ENCODE measurements around the gene RUNX1.
A peak's percentile ranks its signal among the peaks of the same experiment; 100 is the strongest.

The RUNX1 gene

DNA sequence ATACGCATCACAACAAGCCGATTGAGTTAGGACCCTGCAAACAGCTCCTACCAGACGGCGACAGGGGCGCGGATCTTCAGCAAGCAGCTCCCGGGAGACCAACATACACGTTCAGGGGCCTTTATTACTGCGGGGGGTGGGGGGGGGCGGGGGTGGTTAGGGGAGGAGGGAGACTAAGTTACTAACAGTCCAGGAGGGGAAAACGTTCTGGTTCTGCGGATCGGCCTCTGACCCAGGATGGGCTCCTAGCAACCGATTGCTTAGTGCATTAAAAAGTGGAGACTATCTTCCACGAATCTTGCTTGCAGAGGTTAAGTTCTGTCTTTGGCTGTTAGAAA, 162.0 kb downstream of the RUNX1 start:
- Histone ChIP-seq H3K4me1 (ENCODE audit: control insufficient read depth, insufficient read depth, low read length, poor library complexity, severe bottlenecking) (peaks cover 17% of the 10 kb centered on the region), H3K27ac (ENCODE audit: low read depth, low read length, severe bottlenecking) (no peak overlapping the region), H3K36me3 (ENCODE audit: control insufficient read depth, insufficient read depth, low read length) (no peaks in the 10 kb centered on the region), H3K4me3 (ENCODE audit: extremely low read depth, insufficient read depth, low read length, poor library complexity, severe bottlenecking) (peak overlapping the region; percentile 69), H3K9me3 (ENCODE audit: control insufficient read depth, low read length) (no peaks in the 10 kb centered on the region)
- WGBS, 2 experiments (ENCODE audit: insufficient coverage in 2 of 2): 0% methylated on average over 2 to 11 of the region's 15 CpGs

DNA sequence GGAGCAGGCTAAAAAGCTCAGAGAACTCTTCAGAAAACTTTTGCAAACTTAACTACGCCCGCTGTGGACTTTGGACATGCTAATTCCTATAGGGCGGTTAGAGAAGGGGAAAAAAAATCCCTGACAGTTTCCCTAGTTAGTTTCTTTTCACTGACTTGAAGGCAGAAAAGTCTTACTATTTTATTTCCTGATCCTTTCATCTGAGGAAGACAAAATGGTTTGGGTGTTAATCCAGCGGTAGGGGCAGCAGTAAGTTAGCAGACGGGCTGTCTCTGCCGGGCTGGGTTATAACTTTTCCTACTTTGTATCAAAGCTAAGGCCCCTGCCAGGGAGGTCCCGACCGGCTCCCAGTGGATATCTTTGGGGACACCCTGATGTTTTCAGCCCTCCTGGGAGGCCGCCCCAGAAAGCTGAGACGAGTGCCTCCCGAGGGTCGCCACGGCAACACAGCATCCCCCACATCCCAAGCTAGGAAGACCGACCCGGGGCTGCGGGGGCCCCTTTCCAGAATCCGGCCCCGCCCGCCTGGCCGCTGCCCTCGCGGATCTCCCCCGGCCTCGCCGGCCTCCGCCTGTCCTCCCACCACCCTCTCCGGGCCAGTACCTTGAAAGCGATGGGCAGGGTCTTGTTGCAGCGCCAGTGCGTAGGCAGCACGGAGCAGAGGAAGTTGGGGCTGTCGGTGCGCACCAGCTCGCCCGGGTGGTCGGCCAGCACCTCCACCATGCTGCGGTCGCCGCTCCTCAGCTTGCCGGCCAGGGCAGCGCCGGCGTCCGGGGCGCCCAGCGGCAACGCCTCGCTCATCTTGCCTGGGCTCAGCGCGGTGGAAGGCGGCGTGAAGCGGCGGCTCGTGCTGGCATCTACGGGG, 162.6 kb downstream of the RUNX1 start:
- peaks cover 22% of the 10 kb centered on the region for H3K4me1 ChIP-seq (ENCODE audit: control insufficient read depth, insufficient read depth, low read length, poor library complexity, severe bottlenecking)
- no peaks in the 10 kb centered on the region for H3K36me3 ChIP-seq (ENCODE audit: control insufficient read depth, insufficient read depth, low read length)
- H3K27ac ChIP-seq (ENCODE audit: low read depth, low read length, severe bottlenecking): no peak overlapping the region
- H3K9me3 ChIP-seq (ENCODE audit: control insufficient read depth, low read length): no peaks in the 10 kb centered on the region
- 0% methylated on average over 31 to 53 of the region's 56 CpGs for WGBS, 2 experiments (ENCODE audit: insufficient coverage in 2 of 2)
- H3K4me3 ChIP-seq (ENCODE audit: extremely low read depth, insufficient read depth, low read length, poor library complexity, severe bottlenecking): peak overlapping the region; percentile 69

DNA sequence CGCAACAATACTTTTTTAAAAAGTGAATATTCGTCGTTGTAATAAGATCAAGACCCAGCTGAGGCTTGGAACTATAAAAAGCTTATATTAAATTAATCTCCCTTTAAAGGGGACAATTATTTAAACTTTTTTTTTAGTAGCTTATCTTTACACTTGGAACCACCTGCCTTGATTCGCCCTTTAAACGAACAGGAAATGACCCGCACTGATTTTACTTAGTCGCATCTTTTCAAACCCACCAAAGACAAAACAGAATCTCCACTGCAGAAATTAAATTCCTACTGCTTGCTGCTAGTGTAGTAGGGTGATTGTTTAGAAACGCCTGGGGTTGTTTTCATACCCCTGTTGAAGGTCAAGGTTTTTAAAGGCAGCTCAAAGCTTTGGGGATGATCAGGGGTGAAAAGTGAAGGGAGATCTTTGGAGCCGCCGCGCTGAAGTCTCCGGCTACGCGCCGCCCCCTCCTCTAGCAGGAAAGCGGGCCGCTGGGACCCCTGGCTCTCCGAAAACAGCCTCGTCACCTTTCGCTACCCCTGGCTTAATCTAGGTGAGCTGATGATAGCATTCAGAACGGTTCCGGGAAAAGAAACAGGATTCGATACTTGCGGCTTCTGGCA, 163.4 kb downstream of the RUNX1 start:
- Histone ChIP-seq H3K4me1 (ENCODE audit: control insufficient read depth, insufficient read depth, low read length, poor library complexity, severe bottlenecking) (peaks cover 29% of the 10 kb centered on the region), H3K4me3 (ENCODE audit: extremely low read depth, insufficient read depth, low read length, poor library complexity, severe bottlenecking) (peak overlapping the region; percentile 69), H3K27ac (ENCODE audit: low read depth, low read length, severe bottlenecking) (no peak overlapping the region), H3K36me3 (ENCODE audit: control insufficient read depth, insufficient read depth, low read length) (no peaks in the 10 kb centered on the region), H3K9me3 (ENCODE audit: control insufficient read depth, low read length) (no peaks in the 10 kb centered on the region)
- WGBS, 2 experiments (ENCODE audit: insufficient coverage in 2 of 2): 0 to 3% methylated on average over 14 to 18 of the region's 24 CpGs

DNA sequence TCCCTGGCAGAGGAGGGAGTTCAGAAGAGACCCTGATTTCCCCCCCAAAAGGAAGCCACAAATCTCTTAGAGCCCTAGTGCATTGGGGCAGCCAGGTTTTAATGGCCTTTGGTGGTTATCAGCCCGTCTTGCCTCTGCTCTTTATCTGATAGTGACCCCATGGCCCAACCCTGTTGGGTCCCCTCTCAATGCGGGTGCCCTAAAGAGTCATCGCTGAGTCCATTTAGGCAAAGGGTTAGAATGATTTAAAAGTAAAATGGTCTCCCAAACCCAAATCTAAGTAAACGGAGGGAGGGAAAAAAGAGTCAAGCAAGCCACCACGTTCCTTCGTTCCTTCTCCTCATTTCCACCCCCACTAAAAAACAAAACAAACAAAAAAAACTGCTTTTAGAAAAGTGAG, 164.0 kb downstream of the RUNX1 start:
- no peak overlapping the region for H3K27ac ChIP-seq (ENCODE audit: low read depth, low read length, severe bottlenecking)
- peaks cover 29% of the 10 kb centered on the region for H3K4me1 ChIP-seq (ENCODE audit: control insufficient read depth, insufficient read depth, low read length, poor library complexity, severe bottlenecking)
- H3K9me3 ChIP-seq (ENCODE audit: control insufficient read depth, low read length): no peaks in the 10 kb centered on the region
- H3K4me3 ChIP-seq (ENCODE audit: extremely low read depth, insufficient read depth, low read length, poor library complexity, severe bottlenecking): peak overlapping the region; percentile 69
- WGBS, 2 experiments (ENCODE audit: insufficient coverage in 2 of 2): 33 to 44% methylated on average over 1 to 2 of the region's 6 CpGs
- H3K36me3 ChIP-seq (ENCODE audit: control insufficient read depth, insufficient read depth, low read length): peaks cover 5% of the 10 kb centered on the region

DNA sequence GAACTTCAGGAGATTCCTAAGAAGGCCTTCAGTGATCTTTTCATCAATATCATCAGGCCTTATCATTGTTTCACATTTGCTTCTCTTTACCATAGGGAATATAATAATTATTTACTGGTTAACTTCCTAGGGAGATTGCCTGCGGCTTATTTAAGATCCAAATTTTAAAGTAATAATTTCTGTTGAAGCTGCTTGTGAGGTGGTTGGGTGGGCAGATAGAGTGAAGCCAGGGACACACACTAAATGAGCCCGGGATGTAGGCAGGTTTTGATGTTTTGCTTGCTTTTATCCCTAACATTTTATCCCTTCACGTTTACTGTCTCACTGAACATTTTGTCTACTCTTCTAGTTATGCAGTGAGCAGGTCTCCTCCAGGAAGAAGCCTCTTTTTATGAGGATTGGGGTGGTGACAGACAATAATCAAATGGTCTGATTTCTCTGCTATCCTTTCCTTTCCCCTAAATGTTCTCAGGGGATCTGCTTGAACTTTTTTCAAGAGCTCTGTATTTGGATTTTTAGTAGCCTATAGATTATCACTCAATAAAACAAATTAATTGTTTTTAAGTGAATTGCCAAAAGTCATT, 164.7 kb downstream of the RUNX1 start:
- Histone ChIP-seq H3K4me1 (ENCODE audit: control insufficient read depth, insufficient read depth, low read length, poor library complexity, severe bottlenecking) (peaks cover 29% of the 10 kb centered on the region), H3K4me3 (ENCODE audit: extremely low read depth, insufficient read depth, low read length, poor library complexity, severe bottlenecking) (peak overlapping the region; percentile 69), H3K9me3 (ENCODE audit: control insufficient read depth, low read length) (no peaks in the 10 kb centered on the region), H3K36me3 (ENCODE audit: control insufficient read depth, insufficient read depth, low read length) (peaks cover 9% of the 10 kb centered on the region), H3K27ac (ENCODE audit: low read depth, low read length, severe bottlenecking) (no peak overlapping the region)
- no CpG with 5 or more reads among the region's 3 CpGs for WGBS, 2 experiments (ENCODE audit: insufficient coverage in 2 of 2)

DNA sequence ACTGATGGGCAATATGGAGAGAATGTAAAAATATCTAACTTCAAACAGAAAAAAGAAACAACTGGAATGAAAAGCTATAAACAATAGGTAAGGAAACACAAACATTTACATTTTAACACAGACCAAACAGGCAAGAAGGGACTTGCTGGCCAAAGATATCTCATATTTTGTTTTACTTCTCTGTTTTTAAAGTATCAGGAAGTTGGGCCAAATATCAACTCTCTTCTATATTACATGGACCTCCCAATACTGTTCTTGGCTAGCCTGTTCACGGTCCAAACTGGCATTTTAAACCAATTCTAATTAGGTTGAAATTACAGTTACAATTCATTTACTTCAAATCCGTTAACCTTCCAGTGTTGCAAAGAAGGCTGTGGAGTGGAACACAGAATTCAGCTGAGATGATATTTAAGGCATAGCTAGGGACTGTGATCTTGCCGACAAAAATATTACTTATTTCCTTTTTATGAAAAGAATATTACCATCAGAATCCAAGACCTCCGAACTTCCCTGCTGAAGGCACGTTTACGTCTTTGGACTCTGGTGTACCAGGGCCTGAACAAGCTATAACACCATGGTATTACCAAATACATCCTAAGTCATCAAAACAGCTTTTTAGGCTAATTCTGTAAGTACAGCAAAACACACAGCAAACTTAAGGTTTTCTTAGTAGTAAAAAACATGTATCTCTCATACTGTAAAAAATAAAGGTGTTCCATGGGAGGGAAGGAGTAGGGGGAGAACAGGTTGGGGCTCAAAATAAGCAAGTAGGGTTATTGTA, 165.4 kb downstream of the RUNX1 start:
- WGBS, 2 experiments (ENCODE audit: insufficient coverage in 2 of 2): 91 to 100% methylated on average over 3 to 4 of the region's 6 CpGs
- Histone ChIP-seq H3K36me3 (ENCODE audit: control insufficient read depth, insufficient read depth, low read length) (peaks cover 12% of the 10 kb centered on the region), H3K4me3 (ENCODE audit: extremely low read depth, insufficient read depth, low read length, poor library complexity, severe bottlenecking) (peak overlapping the region; percentile 69), H3K9me3 (ENCODE audit: control insufficient read depth, low read length) (no peaks in the 10 kb centered on the region), H3K4me1 (ENCODE audit: control insufficient read depth, insufficient read depth, low read length, poor library complexity, severe bottlenecking) (peaks cover 29% of the 10 kb centered on the region), H3K27ac (ENCODE audit: low read depth, low read length, severe bottlenecking) (no peak overlapping the region)

DNA sequence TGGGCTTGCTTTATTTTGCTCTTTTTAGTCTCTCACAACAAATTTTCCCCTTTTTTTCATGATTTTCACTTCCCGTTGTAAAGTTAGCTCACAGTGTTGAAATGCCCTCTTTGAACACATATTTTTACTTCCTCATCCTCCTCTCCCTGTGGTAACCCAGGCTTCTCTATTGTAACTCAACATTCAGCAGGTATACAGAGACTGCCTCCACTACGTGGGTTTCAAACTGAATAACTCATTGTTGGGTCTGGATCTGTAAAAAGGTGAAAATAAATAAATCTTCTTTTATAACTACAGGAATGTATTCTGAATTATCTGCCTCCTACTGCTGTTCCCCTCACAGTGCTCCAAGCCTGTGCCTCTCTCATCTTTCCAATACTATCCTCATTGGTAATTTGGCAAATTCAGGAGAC, 166.4 kb downstream of the RUNX1 start:
- H3K9me3 ChIP-seq (ENCODE audit: control insufficient read depth, low read length): no peaks in the 10 kb centered on the region
- H3K4me3 ChIP-seq (ENCODE audit: extremely low read depth, insufficient read depth, low read length, poor library complexity, severe bottlenecking): peak overlapping the region; percentile 6
- no peak overlapping the region for H3K27ac ChIP-seq (ENCODE audit: low read depth, low read length, severe bottlenecking)
- 70 to 87% methylated on average over 1 of the region's 2 CpGs for WGBS, 2 experiments (ENCODE audit: insufficient coverage in 2 of 2)
- H3K4me1 ChIP-seq (ENCODE audit: control insufficient read depth, insufficient read depth, low read length, poor library complexity, severe bottlenecking): peaks cover 29% of the 10 kb centered on the region
- peaks cover 18% of the 10 kb centered on the region for H3K36me3 ChIP-seq (ENCODE audit: control insufficient read depth, insufficient read depth, low read length)

DNA sequence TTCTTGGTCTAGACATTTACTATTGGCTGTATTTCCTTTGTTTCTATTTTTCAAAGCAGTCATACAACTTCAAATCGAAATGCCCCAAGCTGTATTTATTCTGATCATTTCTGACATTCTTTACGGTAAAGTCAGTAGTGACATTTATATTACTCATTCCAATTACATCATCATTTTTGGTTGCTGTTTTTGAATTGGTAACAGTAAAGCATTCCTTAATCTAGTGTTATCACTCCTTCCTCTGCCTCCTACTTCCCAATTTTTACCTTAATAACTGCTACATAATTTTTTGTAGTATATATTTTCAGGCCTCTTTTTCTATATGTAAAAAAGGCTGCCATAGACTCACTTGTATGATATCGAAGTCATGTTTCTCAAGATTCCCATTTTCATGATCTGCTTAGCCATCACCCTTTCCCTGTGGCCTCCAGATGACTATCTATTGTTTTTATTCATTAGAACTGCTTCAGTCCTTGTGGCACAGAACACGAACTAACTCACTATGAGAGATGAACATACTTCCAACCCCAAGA, 167.2 kb downstream of the RUNX1 start:
- H3K4me1 ChIP-seq (ENCODE audit: control insufficient read depth, insufficient read depth, low read length, poor library complexity, severe bottlenecking): peaks cover 29% of the 10 kb centered on the region
- no peak overlapping the region for H3K4me3 ChIP-seq (ENCODE audit: extremely low read depth, insufficient read depth, low read length, poor library complexity, severe bottlenecking)
- H3K36me3 ChIP-seq (ENCODE audit: control insufficient read depth, insufficient read depth, low read length): peaks cover 25% of the 10 kb centered on the region
- H3K27ac ChIP-seq (ENCODE audit: low read depth, low read length, severe bottlenecking): no peak overlapping the region
- WGBS, 2 experiments (ENCODE audit: insufficient coverage in 2 of 2): 80 to 88% methylated on average over 1 to 2 of the region's 4 CpGs
- H3K9me3 ChIP-seq (ENCODE audit: control insufficient read depth, low read length): no peaks in the 10 kb centered on the region

DNA sequence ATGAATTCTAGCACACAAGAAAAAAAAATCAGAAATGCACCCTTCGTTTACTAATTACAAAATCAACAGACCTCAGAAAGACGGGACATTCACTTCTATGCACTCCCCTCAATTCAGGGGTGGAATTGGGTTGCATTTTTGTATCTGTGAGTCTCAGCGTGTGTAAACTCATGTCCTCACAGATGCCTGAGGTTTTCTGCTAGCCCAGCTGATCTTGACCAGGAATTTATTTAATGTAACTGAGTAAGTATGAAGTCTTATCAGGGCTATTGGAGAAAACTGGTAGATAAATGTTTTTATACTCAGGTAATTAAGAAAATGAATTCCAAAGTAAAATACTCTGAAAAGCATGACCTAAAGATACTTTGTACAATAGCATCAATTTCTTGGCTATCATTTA, 167.7 kb downstream of the RUNX1 start:
- H3K4me3 ChIP-seq (ENCODE audit: extremely low read depth, insufficient read depth, low read length, poor library complexity, severe bottlenecking): no peak overlapping the region
- H3K36me3 ChIP-seq (ENCODE audit: control insufficient read depth, insufficient read depth, low read length): peaks cover 25% of the 10 kb centered on the region
- no peak overlapping the region for H3K27ac ChIP-seq (ENCODE audit: low read depth, low read length, severe bottlenecking)
- no peaks in the 10 kb centered on the region for H3K9me3 ChIP-seq (ENCODE audit: control insufficient read depth, low read length)
- peaks cover 29% of the 10 kb centered on the region for H3K4me1 ChIP-seq (ENCODE audit: control insufficient read depth, insufficient read depth, low read length, poor library complexity, severe bottlenecking)
- 92% methylated on average over 1 of the region's 3 CpGs; no CpG with 5 or more reads in 1 of the 2 experiments for WGBS, 2 experiments (ENCODE audit: insufficient coverage in 2 of 2)

DNA sequence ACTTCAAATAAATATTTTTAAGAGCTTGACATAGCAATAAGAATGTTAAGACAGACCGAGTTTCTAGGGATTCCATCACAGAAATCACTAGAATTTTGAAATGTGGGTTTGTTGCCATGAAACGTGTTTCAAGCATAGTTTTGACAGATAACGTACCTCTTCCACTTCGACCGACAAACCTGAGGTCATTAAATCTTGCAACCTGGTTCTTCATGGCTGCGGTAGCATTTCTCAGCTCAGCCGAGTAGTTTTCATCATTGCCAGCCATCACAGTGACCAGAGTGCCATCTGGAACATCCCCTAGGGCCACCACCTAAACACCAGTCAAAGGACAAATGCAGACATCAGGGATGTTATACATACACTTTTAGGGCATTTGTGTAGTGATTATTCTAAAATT, 168.7 kb downstream of the RUNX1 start:
- H3K27ac ChIP-seq (ENCODE audit: low read depth, low read length, severe bottlenecking): no peak overlapping the region
- H3K36me3 ChIP-seq (ENCODE audit: control insufficient read depth, insufficient read depth, low read length): peaks cover 32% of the 10 kb centered on the region
- WGBS, 2 experiments (ENCODE audit: insufficient coverage in 2 of 2): 94 to 100% methylated on average over 5 to 6 of the region's 7 CpGs
- peaks cover 29% of the 10 kb centered on the region for H3K4me1 ChIP-seq (ENCODE audit: control insufficient read depth, insufficient read depth, low read length, poor library complexity, severe bottlenecking)
- no peaks in the 10 kb centered on the region for H3K9me3 ChIP-seq (ENCODE audit: control insufficient read depth, low read length)
- H3K4me3 ChIP-seq (ENCODE audit: extremely low read depth, insufficient read depth, low read length, poor library complexity, severe bottlenecking): no peak overlapping the region
